PC-3 (cell line): ENCODE results near the gene YWHAG. TPM values are rescaled to one million over a fixed set of nuclear protein-coding genes. Genes with fewer than 3 reads are reported as not detected.

Source experiments
- ATAC-seq: fragments of 200-7000 bp; cut with Tn5 transposase; 2 replicates; pipeline ENCODE4 v1.9.1; 2020; ENCODE audit warnings: mild to moderate bottlenecking, moderate library complexity
- BruUV-seq: library from RNA; stranded (reverse); fragments of 400-500 nt; replicated peaks from 2 replicates; lab custom pipeline; 2021; lab: Mats Ljungman, UMichigan
- CTCF ChIA-PET: fragments of 300-600 bp; sonication (Branson Sonifier 250); formaldehyde crosslinking; loops from one replicate; lab custom pipeline; 2022; ENCODE audit warnings: antibody characterized with exemption; lab: Charles Lee
- POLR2A ChIA-PET: fragments of 300-600 bp; sonication (Branson Sonifier 250); formaldehyde crosslinking; loops from one replicate; lab custom pipeline; 2022; ENCODE audit warnings: antibody characterized with exemption; ENCODE audit not compliant: unreplicated experiment; lab: Charles Lee
- DNase-seq: peaks from one replicate; pipeline ENCODE4 v3.0.0-alpha.2; 2015
- H2AFZ ChIP-seq: fragments of 300-600 bp; sonication (generic); 2 replicates; pipeline ENCODE4 v1.6.0; 2016; ENCODE audit warnings: antibody characterized with exemption, low read length
- H3F3A ChIP-seq: fragments of 300-600 bp; sonication (generic); one replicate; pipeline ENCODE4 v1.6.0; 2017; ENCODE audit warnings: antibody characterized with exemption, low read length, control low read depth, mild to moderate bottlenecking; ENCODE audit not compliant: unreplicated experiment
- H3K27ac ChIP-seq: fragments of 300-600 bp; sonication (generic); 2 replicates; pipeline ENCODE4 v1.5.1; 2016; ENCODE audit warnings: mild to moderate bottlenecking, low read length
- H3K27me3 ChIP-seq: fragments of 300-600 bp; sonication (generic); 2 replicates; pipeline ENCODE4 v1.6.1; 2016; ENCODE audit warnings: low read length, mixed read lengths
- H3K36me3 ChIP-seq: fragments of 300-600 bp; sonication (generic); 2 replicates; pipeline ENCODE4 v1.6.1; 2016; ENCODE audit warnings: low read depth, mixed run types, low read length, mixed read lengths
- H3K4me1 ChIP-seq: fragments of 300-600 bp; sonication (generic); 2 replicates; pipeline ENCODE4 v1.5.1; 2016; ENCODE audit warnings: low read length; ENCODE audit not compliant: insufficient read depth
- H3K4me2 ChIP-seq: fragments of 300-600 bp; sonication (generic); 2 replicates; pipeline ENCODE4 v1.6.0; 2016; ENCODE audit warnings: low read length
- H3K4me3 ChIP-seq: fragments of 300-600 bp; sonication (generic); 2 replicates; pipeline ENCODE4 v1.5.1; 2016; ENCODE audit warnings: mild to moderate bottlenecking, low read length, mixed read lengths
- H3K79me2 ChIP-seq: fragments of 300-600 bp; sonication (generic); 2 replicates; pipeline ENCODE4 v1.6.1; 2017; ENCODE audit warnings: low read length, mixed read lengths
- H3K9ac ChIP-seq: fragments of 300-600 bp; sonication (generic); 2 replicates; pipeline ENCODE4 v1.6.0; 2016; ENCODE audit warnings: mild to moderate bottlenecking, low read length
- H3K9me2 ChIP-seq: fragments of 300-600 bp; sonication (generic); replicated peaks from 2 replicates; pipeline ENCODE4 v1.6.1; 2016; ENCODE audit warnings: mixed run types, low read length, mixed read lengths
- H3K9me3 ChIP-seq: fragments of 300-600 bp; sonication (generic); 2 replicates; pipeline ENCODE4 v1.6.1; 2016; ENCODE audit warnings: low read length, mixed read lengths
- H4K20me1 ChIP-seq: fragments of 300-600 bp; sonication (generic); 2 replicates; pipeline ENCODE4 v1.6.1; 2016; ENCODE audit warnings: low read length, mixed read lengths
- CTCF ChIP-seq: fragments of 300-600 bp; sonication (generic); conservative IDR thresholded peaks from 2 replicates; pipeline ENCODE4 v1.5.1; 2017; ENCODE audit warnings: antibody characterized with exemption, low read depth, mild to moderate bottlenecking, low read length
- EZH2 ChIP-seq: fragments of 300-600 bp; sonication (generic); IDR thresholded peaks from one replicate; pipeline ENCODE4 v1.6.1; 2017; ENCODE audit warnings: antibody characterized with exemption, mild to moderate bottlenecking, low read length; ENCODE audit not compliant: unreplicated experiment
- EZH2phosphoT487 ChIP-seq: fragments of 300-600 bp; sonication (generic); IDR thresholded peaks from 2 replicates; pipeline ENCODE4 v1.6.1; 2018; ENCODE audit warnings: mild to moderate bottlenecking, antibody characterized with exemption, low read length, borderline replicate concordance
- intact Hi-C: fragments of 100-400 bp; cut with micrococcal nuclease; formaldehyde crosslinking; loops from 2 replicates; pipeline ENCODE4 v1.9.0; 2023
- total RNA-seq: library from RNA; depleted of rRNA; stranded (reverse); fragments of >200 nt; gene quantifications from 2 replicates; pipeline ENCODE4 v1.2.3, GENCODE V29; 2014

YWHAG gene
- total RNA-seq, 1 experiment from 2014 or later: 42.2 TPM

- POLR2A ChIA-PET: no interaction called here
- Histone ChIP-seq H3K4me1 (peaks cover 15% of the 10 kb centered on the region), H3K4me2 (no peak overlapping the region), H2AFZ (no peak overlapping the region), H3K79me2 (peaks cover 100% of the 10 kb centered on the region), H3K27me3 (no peaks in the 10 kb centered on the region), H4K20me1 (peaks cover 61% of the 10 kb centered on the region), H3K4me3 (no peak overlapping the region), H3F3A (no peaks in the 10 kb centered on the region), H3K9ac (no peak overlapping the region), H3K9me2 (no peaks in the 10 kb centered on the region), H3K27ac (no peak overlapping the region), H3K36me3 (peaks cover 64% of the 10 kb centered on the region), H3K9me3 (no peaks in the 10 kb centered on the region)
- no TSS peak for BruUV-seq
- no peak for TF ChIP-seq CTCF
- no peak for TF ChIP-seq EZH2
- TF ChIP-seq EZH2phosphoT487: no peak
- intact Hi-C loops: no loop called here
- CTCF ChIA-PET: no interaction called here
- DNase-seq (no peak), ATAC-seq (no peak)
These were observed 14.9 kb downstream of the YWHAG start for GRCh38 chr7:76343931-76344321.

DNA sequence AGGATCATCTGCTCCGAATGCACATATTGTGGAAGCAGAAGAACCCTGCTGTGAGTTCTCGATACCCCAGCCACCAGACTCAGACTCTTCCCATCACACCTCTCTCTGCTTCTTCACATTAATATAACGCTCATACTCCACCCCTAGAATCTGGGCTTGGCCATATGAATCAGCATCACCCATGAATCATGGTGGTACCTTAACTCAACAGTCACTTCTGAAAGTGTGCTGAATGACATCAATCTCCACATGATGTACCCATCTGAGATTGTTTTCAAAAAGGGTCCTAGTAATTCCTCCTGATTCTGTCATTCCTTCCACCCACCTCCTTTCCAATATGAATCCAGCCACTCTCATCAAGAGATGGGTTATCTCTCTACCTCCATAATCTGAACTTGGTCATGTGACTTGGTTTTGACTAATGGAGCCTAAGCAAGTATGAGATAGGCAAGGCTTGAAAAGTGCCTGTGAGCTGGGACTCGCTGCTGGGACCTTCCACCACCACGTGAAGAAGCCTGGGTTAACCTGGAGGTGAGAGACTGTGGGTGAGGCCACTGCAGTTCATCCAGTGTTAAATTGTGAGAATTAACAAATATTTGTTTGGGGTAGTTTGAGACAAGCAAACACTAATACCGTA lies 15.4 kb downstream of the YWHAG start:
- CTCF ChIA-PET: no interaction called here
- peak; percentile 41 for DNase-seq
- TF ChIP-seq EZH2: no peak
- TF ChIP-seq CTCF: no peak
- TF ChIP-seq EZH2phosphoT487: no peak
- H3K79me2 ChIP-seq: peaks cover 100% of the 10 kb centered on the region
- no peak overlapping the region for H3K4me2 ChIP-seq
- H3K9me2 ChIP-seq: no peaks in the 10 kb centered on the region
- no peaks in the 10 kb centered on the region for H3F3A ChIP-seq
- intact Hi-C loops: no loop called here
- H3K27ac ChIP-seq: no peak overlapping the region
- peaks cover 62% of the 10 kb centered on the region for H4K20me1 ChIP-seq
- H2AFZ ChIP-seq: no peak overlapping the region
- H3K9ac ChIP-seq: no peak overlapping the region
- peaks cover 64% of the 10 kb centered on the region for H3K36me3 ChIP-seq
- H3K4me3 ChIP-seq: no peak overlapping the region
- H3K4me1 ChIP-seq: peaks cover 20% of the 10 kb centered on the region
- no TSS peak for BruUV-seq
- POLR2A ChIA-PET: no interaction called here
- H3K27me3 ChIP-seq: no peaks in the 10 kb centered on the region
- peak; percentile 51 for ATAC-seq
- H3K9me3 ChIP-seq: no peaks in the 10 kb centered on the region

GRCh38 chr7:76342222-76342621 lies 16.6 kb downstream of the YWHAG start:
- Histone ChIP-seq H3K27ac (no peak overlapping the region), H3K27me3 (no peaks in the 10 kb centered on the region), H2AFZ (no peak overlapping the region), H3K4me1 (peaks cover 20% of the 10 kb centered on the region), H3F3A (no peaks in the 10 kb centered on the region), H3K79me2 (peaks cover 100% of the 10 kb centered on the region), H3K36me3 (peaks cover 58% of the 10 kb centered on the region), H3K4me3 (no peak overlapping the region), H3K9ac (no peak overlapping the region), H3K9me2 (no peaks in the 10 kb centered on the region), H3K9me3 (no peaks in the 10 kb centered on the region), H3K4me2 (no peak overlapping the region), H4K20me1 (peaks cover 64% of the 10 kb centered on the region)
- ChIA-PET POLR2A (no interaction called here), CTCF (no interaction called here)
- no peak for TF ChIP-seq EZH2
- TF ChIP-seq EZH2phosphoT487: no peak
- TF ChIP-seq CTCF: no peak
- DNase-seq: no peak
- no TSS peak for BruUV-seq
- no peak for ATAC-seq
- intact Hi-C loops: no loop called here
